NCI-H345 (cell line): ENCODE measurements around the gene BCL10.
A peak's percentile ranks its signal among the peaks of the same experiment; 100 is the strongest.

ENCODE experiments used
- DNase-seq: peaks from one replicate; lab custom pipeline; 2025; lab: John Stamatoyannopoulos, UW

Gene BCL10

GRCh38 chr1:85297855-85298629, 21.6 kb upstream of the BCL10 start:
- DNase-seq: peak; percentile 79

GRCh38 chr1:85297538-85297854, 21.1 kb upstream of the BCL10 start:
- DNase-seq: no peak

GRCh38 chr1:85296980-85297379, 20.5 kb upstream of the BCL10 start:
- DNase-seq: no peak

GRCh38 chr1:85295654-85296053, 19.2 kb upstream of the BCL10 start:
- DNase-seq: no peak

- DNase-seq: no peak
Measured at GRCh38 chr1:85295006-85295431, 18.6 kb upstream of the BCL10 start.

GRCh38 chr1:85290826-85291225, 14.4 kb upstream of the BCL10 start:
- DNase-seq: no peak

- DNase-seq: no peak
Measured at GRCh38 chr1:85289848-85290335, 13.5 kb upstream of the BCL10 start.

- DNase-seq: no peak
Measured at GRCh38 chr1:85289207-85289847, 12.9 kb upstream of the BCL10 start.

GRCh38 chr1:85284202-85284601, 7.8 kb upstream of the BCL10 start:
- no peak for DNase-seq

- DNase-seq: no peak
Measured at GRCh38 chr1:85283475-85284199, 7.2 kb upstream of the BCL10 start.

GRCh38 chr1:85282424-85282823, 6.0 kb upstream of the BCL10 start:
- DNase-seq: no peak

GRCh38 chr1:85280636-85281035, 4.2 kb upstream of the BCL10 start:
- DNase-seq: no peak

GRCh38 chr1:85279458-85280080, 3.1 kb upstream of the BCL10 start:
- no peak for DNase-seq

GRCh38 chr1:85278853-85279314, 2.5 kb upstream of the BCL10 start:
- no peak for DNase-seq

- DNase-seq: no peak
Measured at GRCh38 chr1:85277802-85278201, 1.4 kb upstream of the BCL10 start.

- no peak for DNase-seq
Measured at GRCh38 chr1:85276978-85277639, 677 bp upstream of the BCL10 start.

GRCh38 chr1:85275701-85276214, 674 bp downstream of the BCL10 start:
- DNase-seq: no peak

- no peak for DNase-seq
Measured at GRCh38 chr1:85274969-85275453, 1.4 kb downstream of the BCL10 start.

GRCh38 chr1:85273397-85273796, 3.0 kb downstream of the BCL10 start:
- DNase-seq: no peak

- DNase-seq: no peak
Measured at GRCh38 chr1:85268801-85269585, 7.4 kb downstream of the BCL10 start.

GRCh38 chr1:85267313-85267712, 9.1 kb downstream of the BCL10 start:
- DNase-seq: no peak
